Mesenchymal stem cell (in vitro differentiated cells and primary cell): Measurements from ENCODE around the gene SCGB1A1.

Source experiments
- DNase-seq: peaks from one replicate; pipeline ENCODE4 v3.0.0-alpha.2; 2013
- H2AFZ ChIP-seq: one replicate; pipeline ENCODE4 v1.6.1; 2013; ENCODE audit warnings: low read depth, mild to moderate bottlenecking, control low read depth, inconsistent platforms, low read length, moderate library complexity
- H2AK5ac ChIP-seq: 2 replicates; pipeline ENCODE4 v1.6.1; 2013; ENCODE audit warnings: low read length, moderate library complexity, mild to moderate bottlenecking, inconsistent platforms; ENCODE audit not compliant: severe bottlenecking
- H2BK120ac ChIP-seq: one replicate; pipeline ENCODE4 v1.6.1; 2013; ENCODE audit warnings: low read depth, mild to moderate bottlenecking, inconsistent platforms, low read length, moderate library complexity
- H2BK12ac ChIP-seq, 2 experiments: one replicate each; pipeline ENCODE4 v1.6.1; 2013; ENCODE audit warnings: inconsistent platforms in 2 of 2, low read length in 2 of 2, mild to moderate bottlenecking in 2 of 2, moderate library complexity in 2 of 2, control low read depth in 1 of 2
- H2BK15ac ChIP-seq: one replicate; pipeline ENCODE4 v1.6.1; 2013; ENCODE audit warnings: mild to moderate bottlenecking, low read depth, inconsistent platforms; ENCODE audit not compliant: poor library complexity, severe bottlenecking
- H2BK5ac ChIP-seq: 2 replicates; pipeline ENCODE4 v1.6.1; 2013; ENCODE audit warnings: low read depth, mild to moderate bottlenecking, low read length, control low read depth, inconsistent platforms; ENCODE audit not compliant: poor library complexity, severe bottlenecking
- H3K14ac ChIP-seq, 2 experiments: one replicate each; pipeline ENCODE4 v1.6.1; 2013; ENCODE audit warnings: inconsistent platforms in 2 of 2, low read length in 2 of 2, control low read depth in 1 of 2, mild to moderate bottlenecking in 1 of 2, moderate library complexity in 1 of 2
- H3K18ac ChIP-seq, 2 experiments: one replicate each; pipeline ENCODE4 v1.6.1; 2013; ENCODE audit warnings: inconsistent platforms in 2 of 2, low read length in 2 of 2, control low read depth in 1 of 2, low read depth in 1 of 2, mild to moderate bottlenecking in 1 of 2
- H3K23ac ChIP-seq, 2 experiments: one replicate each; pipeline ENCODE4 v1.6.1; 2013; ENCODE audit warnings: inconsistent platforms in 2 of 2, low read length in 2 of 2, mild to moderate bottlenecking in 2 of 2, moderate library complexity in 2 of 2, control low read depth in 1 of 2
- H3K27ac ChIP-seq: 2 replicates; pipeline ENCODE4 v1.5.1; 2013; ENCODE audit warnings: mild to moderate bottlenecking, moderate library complexity, low read length, control low read depth, inconsistent platforms; ENCODE audit not compliant: poor library complexity, severe bottlenecking
- H3K27me3 ChIP-seq, 2 experiments: 2 replicates each; pipeline versions ENCODE4 v1.6.1 to v1.7.0; 2013; ENCODE audit warnings: low read length in 2 of 2, mild to moderate bottlenecking in 2 of 2, moderate library complexity in 2 of 2, control low read depth in 1 of 2, inconsistent platforms in 1 of 2; ENCODE audit not compliant: control insufficient read depth in 1 of 2, insufficient read depth in 1 of 2
- H3K36me3 ChIP-seq, 2 experiments: 2 replicates each; pipeline versions ENCODE4 v1.6.1 to v1.7.0; 2013; ENCODE audit warnings: low read length in 2 of 2, control low read depth in 1 of 2, inconsistent platforms in 1 of 2, low read depth in 1 of 2, mild to moderate bottlenecking in 1 of 2; ENCODE audit not compliant: insufficient read depth in 2 of 2, control insufficient read depth in 1 of 2
- H3K4ac ChIP-seq, 2 experiments: one replicate each; pipeline ENCODE4 v1.6.1; 2013; ENCODE audit warnings: inconsistent platforms in 2 of 2, low read length in 2 of 2, mild to moderate bottlenecking in 2 of 2, moderate library complexity in 2 of 2, control low read depth in 1 of 2, low read depth in 1 of 2
- H3K4me1 ChIP-seq: 2 replicates; pipeline ENCODE4 v1.6.1; 2013; ENCODE audit warnings: low read depth, low read length, control low read depth; ENCODE audit not compliant: control insufficient read depth, insufficient read depth
- H3K4me2 ChIP-seq: 2 replicates; pipeline ENCODE4 v1.6.1; 2013; ENCODE audit warnings: low read length, mild to moderate bottlenecking, inconsistent platforms; ENCODE audit not compliant: poor library complexity, severe bottlenecking
- H3K4me3 ChIP-seq, 2 experiments: 2 replicates each; pipeline versions ENCODE4 v1.5.1 to v1.7.0; 2013; ENCODE audit warnings: low read length in 2 of 2, mild to moderate bottlenecking in 2 of 2, control low read depth in 1 of 2, low read depth in 1 of 2; ENCODE audit not compliant: insufficient read depth in 1 of 2
- H3K79me1 ChIP-seq: replicated peaks from 2 replicates; pipeline ENCODE4 v1.6.1; 2013; ENCODE audit warnings: mild to moderate bottlenecking, control low read depth, low read length, inconsistent platforms; ENCODE audit not compliant: poor library complexity, severe bottlenecking
- H3K9ac ChIP-seq: 2 replicates; pipeline ENCODE4 v1.7.0; 2013; ENCODE audit warnings: mild to moderate bottlenecking, low read length, moderate library complexity
- H3K9me3 ChIP-seq: 2 replicates; pipeline ENCODE4 v1.7.0; 2013; ENCODE audit warnings: mild to moderate bottlenecking, low read length; ENCODE audit not compliant: control insufficient read depth
- H4K8ac ChIP-seq: one replicate; pipeline ENCODE4 v1.6.1; 2013; ENCODE audit warnings: inconsistent platforms, mild to moderate bottlenecking, low read length, moderate library complexity
- H4K91ac ChIP-seq: one replicate; pipeline ENCODE4 v1.6.1; 2013; ENCODE audit warnings: mild to moderate bottlenecking, low read length, inconsistent platforms
- WGBS: methylation state at CpG from one replicate; pipeline ENCODE4 v1.1.7; 2013; ENCODE audit warnings: mixed read lengths; 5-methylcytosine and 5-hydroxymethylcytosine counted together

SCGB1A1 gene

GRCh38 chr11:62409831-62410230, 9.0 kb upstream of the SCGB1A1 start:
- H2AK5ac ChIP-seq: peak overlapping the region; percentile 49
- H3K23ac ChIP-seq: no peak overlapping the region
- DNase-seq: no peak
- no peak overlapping the region for H2BK15ac ChIP-seq
- no peak overlapping the region for H3K27ac ChIP-seq
- no peaks in the 10 kb centered on the region for H3K79me1 ChIP-seq
- no peak overlapping the region for H2AFZ ChIP-seq
- no peak overlapping the region for H3K14ac ChIP-seq
- H3K9ac ChIP-seq: no peak overlapping the region
- no peak overlapping the region for H2BK12ac ChIP-seq
- no peak overlapping the region for H3K4me2 ChIP-seq
- WGBS: 94% methylated on average over 8 of the region's 8 CpGs
- H3K4me3 ChIP-seq: no peak overlapping the region
- no peak overlapping the region for H2BK120ac ChIP-seq
- peaks cover 3% of the 10 kb centered on the region for H3K4me1 ChIP-seq
- no peak overlapping the region for H3K18ac ChIP-seq
- H3K27me3 ChIP-seq: no peaks in the 10 kb centered on the region
- H4K8ac ChIP-seq: no peak overlapping the region
- no peaks in the 10 kb centered on the region for H3K36me3 ChIP-seq
- no peak overlapping the region for H3K4ac ChIP-seq
- no peak overlapping the region for H4K91ac ChIP-seq
- no peaks in the 10 kb centered on the region for H3K9me3 ChIP-seq
- no peak overlapping the region for H2BK5ac ChIP-seq

GRCh38 chr11:62410972-62411371, 7.9 kb upstream of the SCGB1A1 start:
- Histone ChIP-seq H3K4ac (no peak overlapping the region), H3K4me3 (no peak overlapping the region), H2BK120ac (no peak overlapping the region), H4K91ac (no peak overlapping the region), H2AFZ (no peak overlapping the region), H3K9ac (no peak overlapping the region), H3K23ac (no peak overlapping the region), H2BK12ac (no peak overlapping the region), H3K9me3 (no peaks in the 10 kb centered on the region), H2BK15ac (no peak overlapping the region), H3K4me1 (peaks cover 3% of the 10 kb centered on the region), H3K14ac (no peak overlapping the region), H3K36me3 (no peaks in the 10 kb centered on the region), H2BK5ac (no peak overlapping the region), H3K79me1 (no peaks in the 10 kb centered on the region), H3K4me2 (no peak overlapping the region), H3K27me3 (no peaks in the 10 kb centered on the region), H4K8ac (no peak overlapping the region), H3K18ac (no peak overlapping the region), H3K27ac (no peak overlapping the region), H2AK5ac (no peak overlapping the region)
- 87% methylated on average over 6 of the region's 8 CpGs for WGBS
- no peak for DNase-seq

- H3K4me2 ChIP-seq: no peak overlapping the region
- no peak overlapping the region for H2AFZ ChIP-seq
- no peak overlapping the region for H3K14ac ChIP-seq
- no peaks in the 10 kb centered on the region for H3K79me1 ChIP-seq
- no peak overlapping the region for H3K18ac ChIP-seq
- H4K91ac ChIP-seq: no peak overlapping the region
- H3K9me3 ChIP-seq: no peaks in the 10 kb centered on the region
- no peaks in the 10 kb centered on the region for H3K36me3 ChIP-seq
- 89% methylated on average over 5 of the region's 5 CpGs for WGBS
- no peak overlapping the region for H3K9ac ChIP-seq
- H2BK15ac ChIP-seq: no peak overlapping the region
- no peak overlapping the region for H2AK5ac ChIP-seq
- H3K4ac ChIP-seq: no peak overlapping the region
- no peak overlapping the region for H3K27ac ChIP-seq
- no peak overlapping the region for H3K23ac ChIP-seq
- H2BK120ac ChIP-seq: no peak overlapping the region
- H4K8ac ChIP-seq: no peak overlapping the region
- H3K4me3 ChIP-seq: no peak overlapping the region
- no peak overlapping the region for H2BK12ac ChIP-seq
- no peak overlapping the region for H2BK5ac ChIP-seq
- H3K4me1 ChIP-seq: peaks cover 3% of the 10 kb centered on the region
- no peak for DNase-seq
- H3K27me3 ChIP-seq: no peaks in the 10 kb centered on the region
Measured at GRCh38 chr11:62411524-62411923, 7.3 kb upstream of the SCGB1A1 start.

GRCh38 chr11:62413060-62413696, 5.7 kb upstream of the SCGB1A1 start:
- Histone ChIP-seq H4K91ac (peak overlapping the region; percentile 41), H2BK120ac (no peak overlapping the region), H2BK12ac (no peak overlapping the region), H3K9ac (no peak overlapping the region), H3K9me3 (no peaks in the 10 kb centered on the region), H3K4me2 (no peak overlapping the region), H2BK5ac (no peak overlapping the region), H3K27ac (no peak overlapping the region), H3K14ac (peak overlapping the region in 1 of 2 experiments; percentile 49), H3K79me1 (no peaks in the 10 kb centered on the region), H2AFZ (no peak overlapping the region), H3K27me3 (no peaks in the 10 kb centered on the region), H4K8ac (no peak overlapping the region), H3K23ac (no peak overlapping the region), H3K18ac (no peak overlapping the region), H3K36me3 (no peaks in the 10 kb centered on the region), H3K4me3 (no peak overlapping the region), H2BK15ac (no peak overlapping the region), H3K4me1 (peaks cover 3% of the 10 kb centered on the region), H2AK5ac (no peak overlapping the region), H3K4ac (no peak overlapping the region)
- WGBS: 77% methylated on average over 7 of the region's 8 CpGs
- no peak for DNase-seq
